ENCODE measurements around the gene SLC22A6.
"Not testable (repeated sequence)": the region's sequence is repeated elsewhere in the genome, so short reads cannot be mapped to it uniquely, and the experiment has no call there.

Gene SLC22A6

DNA sequence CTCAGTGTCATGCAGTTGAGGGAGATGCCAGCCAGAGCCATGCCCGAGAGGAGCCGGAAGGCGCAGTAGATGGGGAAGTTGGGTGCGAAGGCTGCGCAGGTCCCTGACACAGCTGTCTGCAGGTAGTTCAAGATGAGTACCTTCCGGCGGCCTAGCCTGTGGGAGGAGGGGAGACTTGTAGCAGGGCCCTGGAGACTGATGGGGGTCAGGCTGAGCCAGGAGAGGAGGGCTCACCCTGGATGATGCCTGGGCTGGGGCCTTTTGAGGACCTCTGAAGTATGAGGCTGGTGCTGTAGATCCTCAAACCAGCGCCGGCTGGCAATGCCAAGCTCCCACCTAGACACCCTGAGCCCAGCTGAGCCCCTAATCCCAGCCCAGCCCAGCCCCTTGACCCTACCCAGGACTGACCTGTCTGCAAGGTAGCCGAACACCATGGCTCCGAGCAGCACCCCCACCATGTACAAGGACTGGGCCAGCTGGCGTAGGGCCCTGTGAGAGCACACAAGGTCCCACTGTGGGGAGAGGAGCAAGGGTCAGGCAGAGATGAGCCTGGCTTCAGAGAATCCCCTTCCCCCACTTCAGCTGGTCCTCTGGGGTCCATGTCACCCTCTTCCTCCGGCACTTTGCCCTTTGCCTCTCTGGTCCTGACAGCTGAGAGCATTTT lies 1.1 kb downstream of the SLC22A6 start:
- no peak for DNase-seq

DNA sequence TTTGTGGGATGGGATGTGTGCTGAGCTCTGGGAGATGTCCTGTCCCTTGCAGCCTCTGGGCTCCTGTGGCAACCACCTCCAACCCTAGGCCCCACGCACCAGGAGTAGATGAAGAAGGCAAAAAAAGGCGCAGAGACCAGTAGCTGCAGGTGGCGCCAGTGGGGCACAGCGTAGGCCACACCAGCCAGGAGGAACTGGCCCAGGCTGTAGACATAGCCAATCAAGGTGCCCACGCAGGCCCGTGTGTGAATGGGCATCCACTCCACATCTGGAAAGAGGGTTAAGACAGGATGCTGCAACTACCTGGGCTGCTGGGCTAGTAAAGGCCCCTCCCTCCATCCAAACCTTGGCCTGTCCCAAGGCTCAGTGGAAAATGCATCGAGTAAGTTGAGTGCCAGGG lies 3.0 kb downstream of the SLC22A6 start:
- no peak for DNase-seq

DNA sequence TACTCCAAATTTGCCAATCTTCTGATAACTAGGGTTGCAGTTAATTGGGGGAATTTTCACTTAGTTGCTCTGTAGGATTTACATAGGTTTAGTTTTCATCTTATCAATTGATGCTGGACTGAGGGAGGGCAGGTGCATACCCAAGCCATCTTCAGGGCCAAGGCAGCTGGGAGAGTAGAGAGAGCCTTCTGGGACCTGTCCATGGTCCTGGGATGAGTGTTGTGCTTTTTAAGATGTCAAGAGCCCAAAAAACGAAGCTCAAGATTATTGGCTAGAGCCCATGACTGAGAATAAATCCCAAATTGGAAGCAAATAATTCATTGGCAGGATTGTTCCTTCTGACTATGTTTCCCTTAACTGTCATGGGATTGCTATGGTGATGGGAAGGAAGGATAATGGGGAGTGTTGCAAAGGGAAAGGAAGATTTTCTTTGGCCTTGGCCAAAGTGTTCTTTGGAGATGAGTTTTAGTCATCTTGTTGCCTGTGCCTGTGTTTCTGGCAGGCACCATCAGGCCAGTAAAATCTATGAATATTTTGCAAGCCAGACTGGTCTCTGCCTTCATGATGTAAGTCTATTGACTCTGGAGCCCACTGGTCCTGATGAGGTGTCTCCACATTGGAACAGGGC lies 4.5 kb downstream of the SLC22A6 start:
- no peak for DNase-seq

DNA sequence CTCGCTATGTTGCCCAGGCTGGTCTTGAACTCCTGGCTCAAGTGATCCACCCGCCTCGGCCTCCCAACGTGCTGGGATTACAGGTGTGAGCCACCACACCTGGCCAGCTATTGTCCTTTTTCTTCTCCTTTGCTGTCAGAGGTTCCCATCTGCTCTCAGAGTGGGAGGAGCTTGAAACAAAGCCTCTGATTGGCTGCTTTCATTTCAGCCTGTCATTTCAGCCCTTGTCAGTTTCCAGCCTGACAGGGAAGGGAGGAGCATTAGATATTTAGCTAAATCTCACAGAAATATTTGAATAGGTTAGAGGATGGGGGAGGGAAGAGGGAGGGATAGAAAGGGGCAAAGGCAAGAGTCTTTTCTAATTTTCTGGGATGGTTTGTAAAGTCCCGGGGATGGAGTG lies 8.7 kb downstream of the SLC22A6 start:
- DNase-seq, result no peak

DNA sequence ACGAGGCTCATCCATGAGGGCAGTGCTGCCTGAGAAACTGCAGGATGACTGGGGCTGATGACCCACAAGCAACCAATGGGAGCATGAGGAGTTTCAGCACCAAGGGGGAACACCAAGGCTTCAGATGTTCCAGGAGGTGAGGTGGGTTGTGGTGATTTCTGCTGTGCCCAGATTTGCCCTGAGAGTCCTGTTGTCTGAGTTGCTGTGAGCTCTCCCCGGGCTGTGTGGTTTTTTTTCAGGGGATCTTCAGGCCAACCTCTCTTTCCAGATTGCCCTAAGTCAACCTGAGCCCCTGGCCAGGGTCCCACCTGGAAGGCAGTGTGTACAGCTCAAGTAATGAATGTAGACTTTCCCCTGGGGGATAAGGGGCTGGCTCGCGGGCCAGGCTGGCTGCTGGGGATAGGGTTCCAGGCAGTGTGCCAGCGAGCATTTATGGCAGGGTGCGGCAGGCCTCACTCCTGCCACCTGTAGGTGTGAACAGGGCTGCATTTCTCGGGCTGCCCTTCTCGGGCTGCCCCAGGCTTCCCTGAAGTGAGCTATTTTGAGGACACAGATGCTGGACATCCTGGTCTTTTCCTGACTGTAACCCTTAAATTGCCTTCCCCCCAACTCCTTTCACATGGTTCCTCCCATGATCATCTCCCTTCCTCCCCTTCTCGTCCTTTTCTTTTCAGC lies 9.8 kb downstream of the SLC22A6 start:
- DNase-seq, result peak; percentile 66

DNA sequence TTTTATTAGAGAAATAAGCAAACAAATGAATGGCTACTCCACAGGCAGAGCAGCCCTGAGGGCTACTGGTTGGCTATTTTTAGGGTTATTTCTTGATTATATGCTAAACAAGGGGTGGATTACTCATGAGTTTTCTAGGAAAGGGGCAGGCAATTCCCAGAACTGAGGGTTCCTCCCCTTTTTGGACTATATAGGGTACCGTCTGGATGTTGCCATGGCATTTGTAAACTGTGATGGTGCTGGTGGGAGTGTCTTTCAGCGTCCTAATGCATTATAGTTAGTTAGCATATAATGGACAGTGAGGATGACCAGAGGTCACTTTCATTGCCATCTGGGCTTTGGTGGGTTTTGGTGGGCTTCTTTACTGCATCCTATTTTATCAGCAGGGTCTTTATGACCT lies 19.2 kb downstream of the SLC22A6 start:
- no peak for DNase-seq

DNA sequence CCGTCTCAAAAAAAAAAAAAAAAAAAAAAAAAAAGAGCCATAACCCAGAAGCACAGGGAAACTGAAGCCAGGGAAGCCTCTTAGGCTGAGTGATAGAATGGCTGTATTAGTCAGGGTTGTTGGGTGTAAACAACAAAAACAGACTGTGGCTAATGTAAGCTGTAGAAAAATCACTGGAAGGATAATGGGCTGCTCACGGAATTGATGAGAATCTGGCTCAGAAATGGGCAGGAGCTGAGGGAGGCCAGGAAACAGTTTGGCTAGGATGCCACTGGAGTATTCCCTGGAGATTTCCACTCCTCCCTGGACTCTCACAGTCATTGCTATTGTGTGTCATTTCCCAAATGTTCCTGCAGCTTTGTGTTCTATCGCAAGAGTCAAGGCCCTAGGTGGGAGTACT lies 22.4 kb downstream of the SLC22A6 start:
- no peak for DNase-seq

DNA sequence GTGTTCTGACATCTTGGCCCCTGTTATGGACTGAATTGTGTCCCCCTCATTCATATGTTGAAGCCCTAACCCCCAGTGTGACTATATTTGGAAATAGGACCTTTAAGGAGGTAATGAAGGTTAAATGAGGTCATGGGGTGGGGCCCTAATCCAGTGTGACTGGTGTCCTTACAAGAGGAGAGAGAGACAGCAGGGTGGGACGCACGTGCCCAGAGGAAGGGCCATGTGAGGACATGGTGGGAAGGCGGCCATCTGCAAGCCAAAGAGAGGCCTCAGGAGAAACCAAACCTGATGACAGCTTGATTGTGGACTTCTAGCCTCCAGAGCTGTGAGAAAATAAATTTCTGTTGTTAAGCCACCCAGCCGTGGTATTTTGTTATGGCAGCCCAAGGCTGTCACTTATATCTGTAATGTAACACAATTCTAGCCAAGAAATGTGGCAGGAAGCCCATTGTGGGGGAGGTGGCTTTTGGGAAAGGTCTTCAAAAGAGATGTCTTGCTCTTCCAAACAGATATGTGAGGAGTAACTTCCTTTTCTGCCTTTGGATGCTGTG lies 23.7 kb downstream of the SLC22A6 start:
- DNase-seq, result no peak

DNA sequence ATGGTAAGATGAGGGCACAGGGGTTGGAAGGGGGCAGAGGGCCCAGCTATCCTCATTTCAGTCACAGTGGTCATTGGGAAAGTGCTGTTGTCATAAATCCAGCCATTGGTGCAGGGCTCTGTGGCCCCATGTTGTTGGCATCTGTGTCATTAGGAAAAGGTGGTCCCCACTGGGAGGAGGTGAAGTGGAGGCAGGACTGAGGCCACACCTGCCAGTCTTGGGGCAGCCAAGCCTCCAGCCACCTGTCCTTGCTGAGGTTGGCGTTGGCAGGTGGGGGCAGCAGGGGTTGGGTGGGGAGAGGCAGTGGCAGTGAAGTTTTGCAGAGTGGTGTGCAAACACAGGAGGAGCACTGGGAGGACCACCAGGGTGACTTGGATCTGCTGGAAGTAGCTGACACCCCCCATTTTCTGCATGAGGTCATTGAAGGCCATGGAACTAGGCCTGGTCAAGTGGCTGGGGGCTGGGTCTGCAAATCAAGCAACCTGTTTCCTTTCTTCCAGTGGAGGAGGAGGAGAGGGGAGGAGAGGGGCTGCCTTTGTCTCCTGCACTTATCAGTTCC lies 25.3 kb downstream of the SLC22A6 start:
- no peak for DNase-seq

DNA sequence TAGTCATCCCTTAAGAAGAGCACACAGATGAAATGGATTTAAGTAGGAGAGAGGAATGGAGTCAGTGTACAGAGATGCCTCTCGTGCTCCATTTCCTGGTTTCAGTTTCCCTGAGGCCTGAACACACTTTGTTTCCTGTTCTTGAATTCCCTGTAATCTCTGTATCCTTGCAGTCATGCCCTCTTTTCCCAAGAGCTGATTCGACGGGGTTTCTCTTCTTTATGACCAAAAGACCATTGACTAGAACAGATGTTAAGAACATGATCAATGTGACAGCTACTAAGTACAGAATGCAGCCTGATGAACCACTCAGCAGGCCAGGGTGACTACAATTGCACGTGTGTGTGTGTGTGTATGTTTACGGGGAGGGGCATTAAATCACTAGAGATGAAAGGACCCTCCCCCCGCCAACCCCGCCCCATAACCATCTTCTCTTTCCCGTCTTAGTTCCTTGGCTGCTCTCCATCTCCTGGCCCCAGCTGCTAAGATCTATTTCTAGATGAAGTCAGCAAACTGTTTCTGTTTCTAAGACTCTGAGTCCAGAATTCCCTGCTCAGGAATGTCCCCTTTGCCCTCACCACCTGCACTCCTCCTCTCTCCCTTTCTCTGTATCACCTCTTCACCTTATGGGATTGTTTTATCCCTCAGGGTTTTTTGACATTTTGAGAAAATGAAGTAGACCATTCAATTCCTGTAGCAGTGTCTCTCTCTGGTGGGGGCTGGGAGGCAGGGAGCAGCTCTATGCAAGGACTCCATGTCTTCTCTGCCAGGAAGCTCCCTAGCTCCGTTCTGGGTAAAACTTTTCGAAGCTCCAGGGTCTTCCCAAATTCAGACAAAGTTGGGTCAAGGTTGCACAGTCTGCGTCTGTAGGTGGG lies 26.0 kb downstream of the SLC22A6 start:
- DNase-seq, result no peak

DNA sequence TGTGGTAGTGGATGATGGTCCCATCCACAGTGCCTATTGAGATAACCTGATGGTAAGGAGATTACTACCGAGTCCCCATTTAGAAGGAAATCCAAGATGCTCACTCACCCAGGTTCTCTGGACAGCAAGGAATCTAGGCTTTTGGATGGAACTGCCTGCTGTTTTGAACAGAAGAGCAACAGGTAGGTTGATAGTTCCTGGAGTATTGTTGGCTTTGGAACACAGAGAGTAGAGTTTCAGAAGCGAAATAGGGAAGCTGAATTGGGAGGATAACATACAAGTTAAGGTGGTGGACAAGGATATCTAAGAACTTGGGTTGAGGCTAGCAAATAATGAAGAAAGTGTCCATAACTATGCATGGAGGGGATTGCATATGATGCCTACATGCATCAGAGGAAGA lies 27.6 kb downstream of the SLC22A6 start:
- DNase-seq, result no peak

DNA sequence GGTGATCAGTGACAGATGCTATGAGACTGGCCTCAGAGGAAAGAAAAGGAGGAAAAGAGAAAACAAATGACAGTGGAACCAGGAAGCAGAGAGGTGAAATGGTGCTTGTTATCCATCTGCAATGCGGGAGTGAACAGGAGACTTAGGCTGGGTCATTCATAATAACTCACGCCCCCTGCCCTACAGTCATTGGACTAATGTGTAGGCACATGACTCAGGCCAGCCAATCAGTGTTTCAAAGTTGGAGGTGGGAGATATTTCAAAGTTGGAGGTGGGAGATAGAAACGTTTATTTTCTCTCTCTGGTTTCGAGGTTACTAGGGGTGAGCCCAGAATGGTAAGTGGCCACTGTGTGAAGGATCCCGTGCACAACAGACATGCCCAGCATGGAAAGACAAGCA lies 30.3 kb downstream of the SLC22A6 start:
- DNase-seq, result no peak

DNA sequence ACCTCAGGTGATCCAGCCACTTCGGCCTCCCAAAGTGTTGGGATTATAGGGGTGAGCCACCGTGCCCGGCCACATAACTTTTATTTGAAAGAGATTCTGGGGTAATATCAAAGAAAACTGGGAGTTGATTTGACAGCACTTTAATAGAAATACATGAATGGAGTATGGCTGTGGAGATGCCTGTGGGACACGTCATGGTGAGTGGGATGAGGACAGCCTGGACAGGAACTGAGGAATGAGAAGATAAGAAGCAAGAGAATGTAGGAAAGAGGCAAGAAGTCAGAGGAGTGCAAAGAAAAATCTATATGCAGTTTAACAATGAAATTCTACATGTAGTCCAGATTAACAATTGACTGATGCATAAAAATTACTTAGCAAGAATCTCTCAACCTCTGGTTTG lies 31.0 kb downstream of the SLC22A6 start:
- DNase-seq, result no peak

DNA sequence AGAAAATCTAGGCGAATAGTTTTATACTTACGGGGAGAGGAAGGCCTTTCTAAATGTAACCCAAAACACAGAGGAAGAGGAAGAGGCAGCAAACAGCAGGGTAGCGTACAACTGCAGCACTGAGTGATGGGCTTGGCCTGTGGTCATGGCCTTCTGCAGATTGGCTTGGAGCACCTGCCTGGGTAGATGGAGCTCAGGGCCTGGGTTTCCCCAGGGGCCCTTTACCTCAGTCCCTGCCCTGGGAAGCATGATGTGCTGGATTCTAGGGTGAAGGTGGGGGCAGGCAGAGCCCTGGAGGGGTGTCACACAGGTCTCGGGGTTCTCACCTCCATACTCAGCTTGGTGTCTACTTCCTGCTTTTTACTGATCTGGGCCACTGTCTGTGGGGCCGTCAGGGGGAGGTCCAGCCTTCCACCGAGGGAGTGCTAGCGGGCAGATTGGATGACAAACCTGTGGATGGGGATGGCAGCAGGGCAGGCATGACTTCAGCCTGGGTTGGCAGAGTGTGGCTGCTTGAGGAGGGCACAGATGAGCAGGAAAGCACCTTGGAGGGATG lies 35.9 kb downstream of the SLC22A6 start:
- no peak for DNase-seq

DNA sequence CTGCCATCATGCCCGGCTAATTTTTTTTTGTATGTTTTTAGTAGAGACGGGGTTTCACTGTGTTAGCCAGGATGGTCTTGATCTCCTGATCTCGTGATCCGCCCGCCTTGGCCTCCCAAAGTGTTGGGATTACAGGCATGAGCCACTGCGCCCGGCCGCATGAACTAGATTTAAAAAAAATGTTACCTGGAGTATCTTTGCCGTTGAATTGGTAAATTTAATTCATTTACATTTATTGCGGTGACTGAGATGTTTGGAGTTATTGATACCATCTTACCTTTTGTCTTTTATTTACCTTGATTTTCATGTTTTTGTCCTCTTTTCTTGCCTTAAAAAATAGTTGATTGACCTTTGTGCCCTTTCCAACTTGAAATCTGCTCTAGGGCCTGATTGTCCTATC lies 39.2 kb downstream of the SLC22A6 start:
- DNase-seq, result not testable (repeated sequence)

DNA sequence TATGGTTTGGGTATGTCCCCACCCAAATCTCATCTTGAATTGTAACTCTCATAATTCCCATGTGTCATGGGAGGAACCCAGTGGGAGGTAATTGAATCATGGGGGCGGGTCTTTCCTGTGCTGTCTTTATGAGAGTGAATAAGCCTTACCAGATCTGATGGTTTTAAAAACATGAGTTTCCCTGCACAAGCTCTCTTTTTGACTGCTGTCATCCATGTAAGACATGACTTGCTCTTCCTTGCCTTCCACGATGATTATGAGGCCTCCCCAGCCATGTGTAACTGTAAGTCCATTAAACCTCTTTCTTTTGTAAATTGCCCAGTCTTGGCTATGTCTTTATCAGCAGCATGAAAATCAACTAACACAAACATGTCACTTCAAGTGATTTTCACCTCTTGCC lies 47.2 kb downstream of the SLC22A6 start:
- not testable (repeated sequence) for DNase-seq

DNA sequence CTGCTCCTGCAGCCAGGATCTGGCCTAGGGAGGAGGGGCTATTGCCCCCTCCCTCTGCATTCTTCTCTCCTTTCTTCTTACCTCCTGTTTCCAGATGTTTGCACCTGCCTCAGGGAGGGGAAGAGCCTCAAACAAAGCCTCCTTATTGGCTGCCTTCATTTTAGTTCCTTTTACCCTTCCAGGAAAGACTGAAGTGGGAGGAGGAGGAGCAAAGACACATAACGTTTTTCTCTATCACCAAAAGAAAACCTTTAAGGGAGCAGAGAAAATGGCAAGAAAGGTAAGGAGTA lies 50.3 kb downstream of the SLC22A6 start:
- no peak for DNase-seq

DNA sequence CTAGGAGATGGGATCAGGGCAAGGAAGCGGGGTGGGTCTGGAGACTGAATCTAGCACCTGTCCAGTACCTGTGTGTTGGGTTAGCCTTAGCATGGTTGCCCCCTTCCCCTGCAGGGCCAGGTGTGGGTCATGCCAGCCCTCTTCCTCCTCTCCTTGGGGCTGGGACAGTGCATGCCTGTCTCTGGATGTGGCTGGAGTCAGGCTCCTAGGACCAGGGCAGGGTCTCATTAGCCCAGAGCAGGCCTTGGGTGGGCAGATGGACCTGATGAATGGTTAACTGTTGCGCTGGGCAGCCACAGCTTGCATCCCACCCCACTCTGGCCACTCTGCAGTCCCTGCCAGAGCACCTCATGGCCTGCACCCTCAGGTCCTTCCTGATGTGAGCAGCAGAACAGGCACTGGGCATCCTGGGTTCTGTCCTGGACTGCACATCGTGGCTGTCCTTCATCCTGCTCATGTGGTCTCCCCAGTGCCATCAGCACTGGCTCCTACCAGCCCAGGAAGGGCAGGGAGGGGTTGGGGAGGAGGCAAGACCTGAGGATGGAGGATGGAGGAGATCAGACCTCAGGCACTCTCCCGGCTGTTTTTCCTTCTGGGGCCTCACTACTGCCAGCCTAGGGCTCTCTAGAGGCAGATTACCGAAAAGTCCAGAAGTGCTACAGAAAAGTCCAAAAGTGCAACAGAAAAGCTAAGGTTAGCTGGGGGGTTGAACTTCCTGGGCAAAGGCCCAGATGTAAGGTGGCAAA lies 50.8 kb downstream of the SLC22A6 start:
- DNase-seq, result no peak

DNA sequence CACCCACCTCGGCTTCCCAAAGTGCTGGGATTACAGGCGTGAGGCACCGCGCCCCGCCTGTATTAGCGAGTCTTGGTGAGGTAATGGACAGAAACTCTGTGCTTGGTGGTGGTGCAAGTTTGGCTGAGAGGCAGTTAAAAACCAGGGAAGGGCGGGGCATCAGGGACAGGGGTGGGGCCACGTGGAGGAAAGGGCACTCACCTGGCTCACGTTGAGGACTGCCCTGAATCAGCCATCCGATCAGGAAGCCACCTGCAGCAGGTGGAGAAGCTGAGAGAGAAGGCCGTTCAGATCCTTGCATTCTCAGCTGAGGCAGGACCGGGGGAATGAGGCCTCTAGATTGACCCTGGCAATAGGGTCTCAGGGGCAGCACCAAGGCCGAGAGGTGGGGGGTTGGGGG lies 51.5 kb downstream of the SLC22A6 start:
- no peak for DNase-seq

DNA sequence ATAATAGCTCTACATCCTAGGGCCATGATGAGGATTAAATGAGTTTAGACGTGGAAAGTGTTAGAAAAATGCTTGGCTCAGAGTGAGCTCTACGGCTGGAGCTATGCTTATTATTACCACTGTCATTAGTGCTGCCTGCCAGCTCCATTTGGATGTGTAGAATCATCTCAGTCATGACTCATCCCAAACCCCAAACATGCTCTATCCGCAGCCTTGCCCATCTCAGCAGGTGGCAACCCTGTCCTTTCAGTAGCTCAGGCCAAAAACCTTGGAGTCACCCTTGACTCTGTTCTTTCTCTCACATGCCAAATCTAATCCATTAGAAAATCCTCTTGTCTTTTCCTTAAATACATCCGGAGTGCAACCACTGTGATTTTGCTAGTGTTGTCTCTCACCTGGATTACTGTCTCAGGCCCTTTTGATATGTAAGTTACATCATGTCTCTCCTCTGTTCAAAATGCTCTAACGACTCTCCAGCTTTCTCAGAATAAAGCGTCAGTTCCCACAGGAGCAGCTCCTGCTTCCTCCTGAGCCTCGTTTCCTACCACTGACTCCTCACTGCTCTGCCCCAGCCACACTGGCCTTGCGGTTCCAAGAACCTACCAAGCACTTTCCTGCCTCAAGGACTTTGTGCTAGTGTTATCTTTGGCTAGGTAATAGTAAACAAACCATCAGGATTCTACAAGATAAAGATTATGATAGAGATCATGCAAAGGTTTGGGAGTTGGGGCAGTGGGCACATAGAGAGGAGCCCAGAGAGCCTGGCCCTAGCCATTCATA lies 53.1 kb downstream of the SLC22A6 start:
- DNase-seq, result peak; percentile 47

DNA sequence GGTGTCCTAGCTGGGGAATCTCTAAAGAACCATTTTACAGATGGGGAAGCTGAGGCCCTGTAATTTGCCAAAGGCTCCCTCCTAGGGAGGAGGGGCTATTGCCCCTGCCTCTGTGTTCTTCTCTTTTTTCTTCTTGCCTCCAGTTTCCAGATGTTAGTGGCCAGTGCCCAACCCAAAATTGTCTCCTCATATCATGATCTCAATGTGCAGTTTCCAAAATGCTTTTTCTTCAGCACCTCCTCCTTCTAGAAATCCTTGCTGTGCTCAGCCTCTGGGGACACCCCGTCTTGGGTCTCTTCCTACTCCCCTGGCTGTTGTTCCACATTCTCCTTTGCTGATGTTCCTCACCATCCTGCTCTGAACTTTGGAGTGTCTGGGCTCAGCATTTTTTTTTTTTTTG lies 54.1 kb downstream of the SLC22A6 start:
- no peak for DNase-seq

Measured in NCI-H1694 (cell line).